Globus pallidus (tissue), 1 donor: ENCODE data around the gene TMEM86B.

Experiments
- DNase-seq: peaks from one replicate; pipeline ENCODE4 v3.0.0-alpha.2; 2015; ENCODE audit warnings: low spot score

The TMEM86B gene, protein sequence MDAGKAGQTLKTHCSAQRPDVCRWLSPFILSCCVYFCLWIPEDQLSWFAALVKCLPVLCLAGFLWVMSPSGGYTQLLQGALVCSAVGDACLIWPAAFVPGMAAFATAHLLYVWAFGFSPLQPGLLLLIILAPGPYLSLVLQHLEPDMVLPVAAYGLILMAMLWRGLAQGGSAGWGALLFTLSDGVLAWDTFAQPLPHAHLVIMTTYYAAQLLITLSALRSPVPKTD

GRCh38 chr19:55228403-55229031 is at the start of gene TMEM86B:
Gene TMEM86B (minus strand): TSS chr19:55228763. CDS start chr19:55228741, 22 bp downstream.
- DNase-seq: no peak

DNA sequence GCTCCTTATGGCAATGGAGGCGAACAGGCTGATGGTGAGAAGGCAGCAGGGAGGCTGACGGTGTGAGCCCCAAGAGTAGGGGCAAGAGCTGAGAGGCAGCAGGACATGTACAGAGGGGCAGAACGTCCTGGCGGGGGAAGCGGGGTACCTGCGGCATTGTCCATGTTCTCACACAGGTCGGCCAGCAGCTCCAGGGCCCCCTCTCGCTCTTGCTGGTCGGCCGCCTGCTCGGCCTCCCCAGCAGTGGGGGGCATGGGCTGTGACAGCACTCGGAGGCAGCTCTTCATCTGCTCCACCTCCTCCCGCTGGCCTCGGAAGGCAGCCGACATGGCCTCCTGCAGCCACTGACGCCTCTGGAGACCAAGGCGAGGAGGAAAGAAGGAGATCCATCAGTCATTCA is 48.9 kb upstream of the TMEM86B start:
- DNase-seq: no peak

GRCh38 chr19:55276720-55277430 is 48.3 kb upstream of the TMEM86B start:
- DNase-seq: no peak

DNA sequence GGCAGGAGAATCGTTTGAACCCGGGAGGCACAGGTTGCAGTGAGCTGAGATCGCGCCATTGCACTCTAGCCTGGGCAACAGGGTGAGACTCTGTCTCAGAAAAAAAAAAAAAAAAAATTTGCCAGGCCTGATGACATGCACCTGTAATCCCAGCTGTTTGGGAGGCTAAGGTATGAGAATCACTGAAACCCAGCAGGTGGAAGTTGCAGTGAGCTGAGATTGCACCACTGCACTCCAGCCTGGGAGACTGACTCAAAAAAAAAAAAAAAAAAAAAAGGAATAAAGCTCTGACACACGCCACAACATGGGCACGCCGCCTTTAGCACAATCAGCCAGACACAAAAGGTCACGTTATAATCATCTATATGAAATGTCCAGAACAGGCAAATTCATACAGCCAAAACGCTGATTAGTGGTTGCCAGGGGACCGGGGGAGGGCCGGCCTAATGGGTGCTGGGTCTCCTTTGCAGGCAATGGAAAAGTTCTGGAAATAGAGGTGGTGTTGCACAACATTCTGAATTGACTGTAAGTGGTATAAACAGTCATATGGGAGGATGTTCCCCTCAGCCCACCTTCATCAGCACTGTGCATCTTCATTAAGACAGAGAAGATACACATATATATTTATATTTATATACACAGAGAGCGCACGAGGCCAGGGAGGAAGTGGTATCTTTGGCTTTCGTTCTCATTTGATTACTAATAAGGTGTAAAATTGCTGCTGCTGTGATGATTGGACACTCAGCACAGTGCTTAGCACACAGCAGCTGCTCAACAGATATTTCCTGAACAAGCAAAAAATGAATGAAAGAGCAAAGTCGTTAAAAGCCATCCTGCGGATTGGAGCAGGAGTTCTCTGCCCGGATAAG is 47.5 kb upstream of the TMEM86B start:
- no peak for DNase-seq

GRCh38 chr19:55273978-55274707 is 45.6 kb upstream of the TMEM86B start:
- no peak for DNase-seq

DNA sequence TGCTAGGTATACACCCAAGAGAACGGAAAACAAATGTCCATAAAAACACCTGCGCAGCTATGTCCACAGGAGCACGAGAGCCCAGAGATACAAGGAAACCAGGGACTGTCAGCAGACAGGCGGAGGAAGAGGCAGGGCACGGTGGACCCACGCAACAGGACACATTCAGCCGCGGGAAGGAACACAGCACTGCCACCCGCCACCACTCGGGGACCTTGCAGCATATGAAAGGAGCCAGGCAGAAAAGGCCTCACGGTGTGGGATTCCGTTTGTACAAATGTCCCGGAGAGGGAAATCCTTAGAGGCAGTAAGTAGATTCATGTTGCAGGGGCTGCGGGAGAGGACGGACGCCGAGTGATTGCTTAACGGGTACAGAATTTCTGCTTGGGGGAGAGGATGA is 43.6 kb upstream of the TMEM86B start:
- DNase-seq: no peak

DNA sequence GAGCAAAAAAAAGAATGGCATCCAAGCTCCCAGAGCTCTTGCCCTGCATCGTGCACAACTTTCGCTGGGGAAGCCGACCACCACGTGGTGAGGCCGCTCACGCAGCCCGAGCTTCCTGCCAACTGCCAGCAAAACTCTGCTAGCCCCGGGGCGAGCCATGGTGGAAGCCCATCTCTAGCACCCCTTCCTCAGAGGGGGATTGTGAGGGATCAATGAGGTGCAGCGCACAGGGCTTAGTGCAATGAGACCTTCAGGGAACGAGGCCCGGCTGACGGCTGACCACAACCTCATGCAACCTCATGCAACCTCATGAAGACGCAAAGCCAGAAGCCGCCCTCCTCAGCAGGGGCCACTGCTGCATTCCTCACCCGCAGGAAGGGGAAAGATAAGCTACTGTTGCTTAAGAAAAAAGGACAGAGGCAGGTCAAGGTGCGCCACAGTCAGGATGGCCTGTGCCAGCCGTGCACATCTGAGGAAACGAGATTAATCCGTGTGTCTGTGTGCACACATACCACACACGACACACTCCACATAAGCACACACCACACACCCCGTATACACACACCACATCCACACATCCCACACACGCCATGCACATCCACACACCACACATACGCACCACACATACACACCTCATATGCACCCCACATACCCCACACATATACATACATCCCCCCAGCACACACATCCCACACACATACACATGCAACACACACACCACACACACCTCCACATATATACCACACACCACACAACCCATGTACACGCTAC is 41.8 kb upstream of the TMEM86B start:
- DNase-seq: no peak

GRCh38 chr19:55269299-55269698 is 40.7 kb upstream of the TMEM86B start:
- DNase-seq: no peak

- DNase-seq: no peak
Observed at GRCh38 chr19:55266840-55267239, 38.3 kb upstream of the TMEM86B start.

DNA sequence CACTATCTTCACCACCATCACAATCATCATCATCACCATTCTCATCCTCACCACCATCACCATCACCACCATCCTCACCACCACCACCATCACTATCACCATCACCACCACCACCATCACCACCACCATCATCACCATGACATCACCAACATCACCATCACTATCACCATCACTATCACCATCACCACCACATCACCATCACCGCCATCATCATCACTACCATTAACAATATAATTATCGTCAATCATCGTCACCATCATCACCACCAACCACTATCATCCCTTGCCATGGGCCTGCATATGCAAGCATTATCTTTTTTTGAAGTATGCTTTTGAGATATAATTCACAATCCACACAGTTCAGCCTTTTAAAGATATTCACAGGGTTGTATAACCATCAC is 37.8 kb upstream of the TMEM86B start:
- no peak for DNase-seq

DNA sequence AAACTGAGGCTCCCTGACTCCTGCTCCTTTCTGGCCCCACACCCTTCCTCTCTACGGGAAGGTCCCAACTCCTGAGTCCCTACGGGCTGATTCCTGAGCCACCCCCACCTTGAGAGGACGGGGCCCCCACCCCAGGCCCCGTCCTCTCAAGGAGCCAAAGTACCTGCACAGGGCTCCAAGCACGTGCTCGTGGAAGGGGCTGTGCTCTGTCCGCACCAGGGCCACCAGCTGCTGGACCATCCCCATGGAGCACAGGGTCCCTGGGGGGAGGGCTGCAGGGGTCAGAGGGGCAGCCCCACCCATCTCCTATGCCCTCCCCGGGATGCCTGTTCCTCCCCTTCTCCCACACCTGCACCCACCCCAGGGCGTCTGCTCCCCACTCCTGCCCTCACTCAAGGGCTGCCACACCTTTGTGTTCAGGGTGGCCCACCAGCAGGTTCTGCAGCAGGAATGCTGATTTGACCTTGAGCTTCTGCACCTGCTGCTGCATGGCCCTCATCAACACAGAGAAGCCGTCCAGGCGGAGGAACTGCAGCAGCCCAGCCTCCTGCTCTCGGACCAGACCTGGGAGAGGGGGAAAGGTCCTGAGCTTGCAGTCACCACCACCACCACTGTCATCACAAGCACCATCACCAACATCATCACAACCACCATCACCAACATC is 37.3 kb upstream of the TMEM86B start:
- no peak for DNase-seq

- DNase-seq: no peak
Observed at GRCh38 chr19:55265173-55265572, 36.6 kb upstream of the TMEM86B start.

DNA sequence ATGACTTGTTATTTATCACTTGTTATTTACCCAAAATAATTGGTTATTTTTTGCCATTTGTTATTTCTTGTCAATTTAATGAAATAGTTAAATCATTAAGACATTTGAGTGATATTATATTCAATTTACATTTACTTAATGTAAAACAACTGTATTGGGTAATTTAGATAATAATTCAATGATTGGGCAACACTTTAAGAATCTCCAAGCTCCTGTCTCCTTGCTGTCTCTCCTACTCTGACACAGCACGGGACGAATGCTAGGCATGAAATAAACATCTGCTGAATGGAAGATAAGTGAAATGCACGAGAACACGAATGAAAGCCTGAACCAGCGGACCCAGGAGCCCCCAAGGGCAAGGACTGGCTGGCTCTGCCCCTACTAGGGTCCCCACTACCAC is 36.0 kb upstream of the TMEM86B start:
- no peak for DNase-seq

DNA sequence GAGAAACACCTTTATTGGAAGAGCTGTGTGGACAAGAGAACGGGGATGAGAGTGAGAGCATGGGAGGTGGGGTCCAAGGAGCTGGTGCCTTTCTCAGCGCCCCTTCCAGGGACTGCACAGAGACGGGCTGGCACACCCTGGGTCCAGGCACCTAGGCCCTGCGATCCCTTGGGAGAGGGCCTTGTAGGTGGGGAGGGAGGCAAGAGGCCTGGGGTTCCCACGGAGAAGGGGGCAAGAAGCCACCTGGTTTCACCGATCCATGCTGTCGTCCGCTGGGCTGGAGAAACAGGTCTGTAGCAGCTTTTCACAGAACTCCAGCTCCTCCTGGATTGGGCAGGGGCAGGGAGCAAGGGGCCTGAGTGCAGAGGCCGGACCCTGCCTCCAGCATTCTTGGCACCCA is 33.8 kb upstream of the TMEM86B start:
- no peak for DNase-seq

GRCh38 chr19:55261671-55262126 is 33.1 kb upstream of the TMEM86B start:
- DNase-seq: no peak

- no peak for DNase-seq
Observed at GRCh38 chr19:55259540-55260210, 31.1 kb upstream of the TMEM86B start.

DNA sequence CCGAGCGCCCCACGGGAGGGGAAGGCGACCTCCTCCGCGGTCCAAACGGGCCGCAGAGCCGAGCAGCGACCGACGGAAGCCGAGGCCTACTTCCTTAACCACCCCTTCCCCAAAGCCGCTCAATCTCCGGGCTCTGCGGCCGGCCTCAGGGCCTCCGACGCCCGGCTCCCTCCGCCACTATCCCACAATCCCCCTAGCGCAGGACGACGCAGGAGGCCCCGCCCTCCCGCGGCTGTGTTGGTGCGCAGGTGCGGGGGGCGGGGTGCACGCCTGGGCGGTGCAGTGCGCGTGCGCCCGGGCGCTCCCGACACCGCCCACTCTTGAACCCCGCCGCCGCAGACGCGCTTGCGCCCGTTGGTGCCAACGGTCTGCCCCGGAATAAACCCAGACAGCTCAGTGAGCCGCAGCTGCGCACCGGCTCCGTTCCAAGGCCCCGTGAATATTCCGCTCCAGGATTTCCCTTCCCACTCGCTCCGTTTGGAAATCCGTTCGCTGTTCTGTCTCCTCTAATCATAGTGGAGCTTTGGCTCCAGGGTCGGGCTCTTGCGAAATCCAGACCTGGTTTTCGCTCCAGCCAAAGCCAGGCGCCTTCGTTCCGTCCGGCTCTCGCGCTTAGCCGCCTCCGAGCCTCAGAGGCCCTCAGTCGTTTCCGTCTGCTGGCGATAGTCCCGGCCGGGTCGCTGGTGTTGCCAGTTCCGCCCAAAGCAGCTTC is 30.4 kb upstream of the TMEM86B start, which contains the start of gene PPP6R1:
Gene PPP6R1 (minus strand): TSS at position 190 of the 712 bp plus-strand sequence. CDS start 11,914 bp downstream, outside the sequence.
- peak; percentile 99 for DNase-seq

DNA sequence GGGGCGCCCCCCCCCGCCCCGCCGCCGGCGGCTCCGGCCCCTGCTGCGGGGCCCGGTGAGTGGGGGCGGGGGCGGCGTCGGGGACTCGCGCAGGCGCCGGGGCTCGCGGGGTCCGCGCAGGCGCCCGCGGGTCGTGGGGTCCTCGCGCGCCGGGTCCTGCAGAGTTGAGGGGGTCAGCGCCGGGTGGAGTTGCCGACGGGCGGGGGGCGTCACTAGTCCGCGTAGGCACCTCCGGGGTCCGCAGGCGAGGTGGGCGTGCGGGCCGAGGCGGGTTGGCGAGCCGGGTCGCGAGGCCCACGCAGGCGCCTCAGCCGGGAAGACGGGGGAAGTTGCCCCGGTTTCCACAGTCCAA is 29.9 kb upstream of the TMEM86B start:
- no peak for DNase-seq
